T47D (cell line): ENCODE results near the gene RBM33.
A peak's percentile ranks its signal among the peaks of the same experiment; 100 is the strongest.
"Not testable (repeated sequence)": the region's sequence is repeated elsewhere in the genome, so short reads cannot be mapped to it uniquely, and the experiment has no call there.

Source experiments
- DNase-seq, 2 experiments: peaks; one replicate each; pipeline versions ENCODE4 v3.0.0 to v3.0.0-alpha.2; 2011 to 2012; ENCODE audit warnings: low read depth in 1 of 2, low spot score in 1 of 2
- JUND ChIP-seq: IDR thresholded peaks from 2 replicates; pipeline ENCODE4 v1.6.1; 2012; ENCODE audit warnings: low read depth
- in situ Hi-C: cut with HindIII; loops from 2 replicates; pipeline ENCODE4 v1.10.0; 2016; ENCODE audit warnings: low sequenced_read_pairs, low pct_unique_long_range_greater_than_20kb

The RBM33 gene

GRCh38 chr7:155611808-155612447 lies 32.5 kb upstream of the RBM33 start:
- in situ Hi-C loops: no loop called here
- no peak for TF ChIP-seq JUND
- no peak for DNase-seq

GRCh38 chr7:155612658-155613057 lies 31.8 kb upstream of the RBM33 start:
- in situ Hi-C loops: no loop called here
- no peak for TF ChIP-seq JUND
- no peak for DNase-seq

- DNase-seq, in situ Hi-C loops: not testable (repeated sequence)
Measured at GRCh38 chr7:155615085-155615484, 29.4 kb upstream of the RBM33 start.

GRCh38 chr7:155618708-155619633 lies 25.5 kb upstream of the RBM33 start:
- DNase-seq: peak in 1 of 2 experiments; percentile 4
- no peak for TF ChIP-seq JUND
- in situ Hi-C loops: no loop called here

- TF ChIP-seq JUND: no peak
- DNase-seq: no peak
- in situ Hi-C loops: no loop called here
Measured at GRCh38 chr7:155619634-155620271, 24.7 kb upstream of the RBM33 start.

- in situ Hi-C loops: no loop called here
Measured at GRCh38 chr7:155620497-155620896, 24.0 kb upstream of the RBM33 start.

GRCh38 chr7:155621418-155621980 lies 23.0 kb upstream of the RBM33 start:
- in situ Hi-C loops: no loop called here
- TF ChIP-seq JUND: no peak
- DNase-seq: no peak

More at GRCh38 chr7:155620497-155620896, 24.0 kb upstream of the RBM33 start:
- TF ChIP-seq JUND: no peak
- no peak for DNase-seq

- no peak for TF ChIP-seq JUND
- no peak for DNase-seq
- in situ Hi-C loops: no loop called here
Measured at GRCh38 chr7:155624412-155624811, 20.0 kb upstream of the RBM33 start.

GRCh38 chr7:155625557-155625956 lies 18.9 kb upstream of the RBM33 start:
- no peak for TF ChIP-seq JUND
- in situ Hi-C loops: no loop called here
- DNase-seq: no peak

GRCh38 chr7:155629171-155629570 lies 15.3 kb upstream of the RBM33 start:
- in situ Hi-C loops: no loop called here
- DNase-seq: no peak
- TF ChIP-seq JUND: no peak

GRCh38 chr7:155631155-155631554 lies 13.3 kb upstream of the RBM33 start:
- TF ChIP-seq JUND: no peak
- in situ Hi-C loops: no loop called here
- peak in 1 of 2 experiments; percentile 16 for DNase-seq

GRCh38 chr7:155635817-155636216 lies 8.6 kb upstream of the RBM33 start:
- in situ Hi-C loops: no loop called here
- no peak for DNase-seq
- no peak for TF ChIP-seq JUND
